ENCODE results near the gene CHID1.

DNA sequence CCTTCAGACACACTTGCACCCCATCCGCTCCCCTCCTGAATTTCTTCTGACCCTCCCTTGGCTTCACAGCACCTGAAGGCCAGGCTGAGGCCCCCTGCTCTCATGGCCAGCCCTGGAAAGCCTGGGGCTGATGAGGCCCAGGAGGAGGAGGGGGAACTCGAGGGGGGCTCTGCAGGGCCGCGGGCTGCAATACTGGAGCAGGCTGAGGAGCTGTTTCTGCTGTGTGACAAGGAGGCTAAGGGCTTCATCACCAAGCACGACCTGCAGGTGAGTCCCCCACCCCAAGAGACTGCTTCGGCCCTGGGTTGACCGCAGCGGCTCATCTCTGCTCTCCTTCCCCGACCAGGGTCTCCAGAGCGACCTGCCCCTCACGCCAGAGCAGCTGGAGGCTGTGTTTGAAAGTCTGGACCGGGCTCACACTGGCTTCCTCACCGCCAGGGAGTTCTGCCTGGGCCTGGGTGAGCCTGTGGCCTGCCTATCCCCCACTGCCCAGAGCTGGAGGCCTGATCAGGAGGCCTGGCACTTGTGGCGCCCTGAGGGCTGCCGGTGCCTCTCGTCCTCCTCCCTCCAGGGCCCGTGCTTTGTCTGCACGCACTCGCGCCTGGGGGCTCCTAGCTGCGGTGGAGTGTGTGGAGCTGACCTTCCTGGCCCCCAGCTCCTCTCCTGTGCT, 82.0 kb downstream of the CHID1 start:
- TF ChIP-seq, protein P1, sequence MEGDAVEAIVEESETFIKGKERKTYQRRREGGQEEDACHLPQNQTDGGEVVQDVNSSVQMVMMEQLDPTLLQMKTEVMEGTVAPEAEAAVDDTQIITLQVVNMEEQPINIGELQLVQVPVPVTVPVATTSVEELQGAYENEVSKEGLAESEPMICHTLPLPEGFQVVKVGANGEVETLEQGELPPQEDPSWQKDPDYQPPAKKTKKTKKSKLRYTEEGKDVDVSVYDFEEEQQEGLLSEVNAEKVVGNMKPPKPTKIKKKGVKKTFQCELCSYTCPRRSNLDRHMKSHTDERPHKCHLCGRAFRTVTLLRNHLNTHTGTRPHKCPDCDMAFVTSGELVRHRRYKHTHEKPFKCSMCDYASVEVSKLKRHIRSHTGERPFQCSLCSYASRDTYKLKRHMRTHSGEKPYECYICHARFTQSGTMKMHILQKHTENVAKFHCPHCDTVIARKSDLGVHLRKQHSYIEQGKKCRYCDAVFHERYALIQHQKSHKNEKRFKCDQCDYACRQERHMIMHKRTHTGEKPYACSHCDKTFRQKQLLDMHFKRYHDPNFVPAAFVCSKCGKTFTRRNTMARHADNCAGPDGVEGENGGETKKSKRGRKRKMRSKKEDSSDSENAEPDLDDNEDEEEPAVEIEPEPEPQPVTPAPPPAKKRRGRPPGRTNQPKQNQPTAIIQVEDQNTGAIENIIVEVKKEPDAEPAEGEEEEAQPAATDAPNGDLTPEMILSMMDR (IDR thresholded peaks at IDR 0.05; ENCODE audit: low read depth, low read length, poor library complexity, severe bottlenecking): no peak
- no peak for TF ChIP-seq EZH2phosphoT487 (IDR thresholded peaks at IDR 0.05; ENCODE audit: borderline replicate concordance, low read length)
